ENCODE measurements around the gene SLC22A23.

- no peak for TF ChIP-seq POLR2A (IDR thresholded peaks at IDR 0.05)
- TF ChIP-seq CTCF (IDR thresholded peaks at IDR 0.05) = peak in 1 of 6 experiments; percentile 11
- TF ChIP-seq EP300 (IDR thresholded peaks at IDR 0.05) = no peak
- no peak for TF ChIP-seq POLR2AphosphoS5 (IDR thresholded peaks at IDR 0.05)
Observed at GRCh38 chr6:3372184-3372846, 84.5 kb downstream of the SLC22A23 start.
